Mucosa of gallbladder (tissue), 1 donor: ENCODE measurements around the gene CX3CL1. TPM values are rescaled to one million over a fixed set of nuclear protein-coding genes. Genes with fewer than 3 reads are reported as not detected.

Source experiments
- DNase-seq: peaks from one replicate; pipeline ENCODE4 v3.0.0-alpha.2; 2020; ENCODE audit warnings: low spot score
- total RNA-seq: library from RNA; stranded (reverse); gene quantifications from one replicate; pipeline ENCODE4 v1.2.1, GENCODE V29; 2021
- donor health status: DM: no; HTN: no; CAD: no.

The CX3CL1 gene
- total RNA-seq, 1 donor from 2014 or later: 19.7 TPM

DNA sequence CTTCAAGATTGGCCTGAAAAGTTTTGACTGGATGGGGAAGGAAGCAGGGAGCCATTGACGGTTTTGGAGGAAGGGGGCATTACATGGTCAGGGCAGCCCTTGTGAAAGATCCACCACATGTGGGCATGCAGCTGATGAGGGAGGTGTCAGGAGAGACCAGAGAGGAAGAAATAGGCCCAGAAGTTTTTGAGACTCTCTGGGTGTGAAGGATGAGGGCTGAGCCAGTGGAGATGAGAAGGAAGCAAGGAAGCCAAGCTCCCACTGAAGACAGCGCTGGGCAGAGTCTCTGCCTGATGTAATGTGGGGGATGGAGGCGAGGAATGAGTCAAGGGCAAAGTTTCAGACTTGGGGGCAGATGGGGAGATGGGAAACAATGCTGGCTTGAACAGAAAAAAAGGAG is 32.8 kb downstream of the CX3CL1 start:
- DNase-seq: no peak

DNA sequence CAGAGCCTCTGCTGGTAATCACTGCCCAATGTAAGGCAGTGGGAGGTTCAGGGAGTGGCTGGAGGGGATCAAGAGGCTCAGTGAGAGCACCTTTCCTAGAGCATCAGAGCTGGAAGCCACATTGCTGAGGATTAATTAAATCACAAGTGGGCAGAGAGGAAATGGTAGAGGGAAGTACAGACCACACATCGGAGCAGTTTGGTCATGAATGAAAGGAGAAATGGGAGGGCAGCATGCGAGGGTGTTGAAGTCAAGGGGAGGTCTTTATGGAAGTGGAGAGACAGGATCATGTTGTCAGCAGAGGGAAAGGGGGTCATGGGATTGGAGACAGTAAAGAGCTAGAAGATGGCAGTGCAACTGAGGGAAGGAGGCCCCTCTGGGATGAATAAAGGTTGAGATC is 34.6 kb downstream of the CX3CL1 start:
- no peak for DNase-seq

DNA sequence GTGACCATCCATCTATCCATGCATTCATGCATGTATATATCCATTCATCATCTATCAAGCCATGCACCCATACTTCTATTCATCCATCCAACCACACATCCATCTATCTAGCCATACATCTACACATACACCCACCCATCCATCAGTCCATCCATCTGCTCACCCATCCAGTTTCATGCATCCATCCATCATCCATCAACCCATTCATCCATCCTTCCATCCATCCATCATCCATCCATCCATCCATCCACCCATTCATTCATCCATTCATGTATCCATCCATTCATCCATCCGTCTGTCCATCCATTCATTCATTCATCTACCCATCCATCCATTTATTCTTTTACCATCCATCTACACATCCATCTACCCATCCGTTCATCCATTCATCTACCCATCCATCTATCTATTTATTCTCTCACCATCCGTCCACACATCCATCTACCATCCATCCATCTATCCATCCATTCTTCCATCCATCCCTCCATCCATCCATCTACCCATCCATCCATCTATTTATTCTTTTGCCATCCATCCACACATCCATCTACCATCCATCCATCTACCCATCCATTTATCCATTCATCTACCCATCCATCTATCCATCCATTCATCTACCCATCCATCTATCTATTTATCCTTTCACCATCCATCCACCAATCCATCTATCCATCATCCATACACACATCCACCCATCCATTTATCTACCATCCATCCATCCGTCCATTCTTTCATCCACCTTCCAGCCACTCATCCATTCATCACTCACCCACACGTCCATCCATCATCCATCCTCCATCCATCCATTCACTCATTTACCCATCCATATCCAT is 35.4 kb downstream of the CX3CL1 start:
- DNase-seq: no peak

DNA sequence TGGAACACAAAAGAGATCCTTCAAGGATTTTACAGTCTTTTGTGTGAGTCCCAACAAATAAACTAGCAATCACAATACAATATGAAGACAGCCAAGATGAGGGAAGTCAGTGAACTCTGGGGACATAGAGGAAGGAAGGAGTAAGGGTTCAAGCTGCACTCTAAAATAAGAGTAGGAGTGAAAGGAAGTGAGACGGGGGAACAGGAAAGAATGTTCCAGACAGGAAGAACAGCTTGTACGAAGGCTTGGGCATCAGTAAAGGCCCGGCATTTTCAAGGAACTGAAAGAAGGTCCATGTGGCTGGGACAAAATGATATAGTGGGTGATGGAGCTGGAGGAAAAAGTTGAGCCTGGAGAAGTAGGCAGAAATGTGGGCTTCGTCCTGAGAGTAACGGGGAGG is 36.8 kb downstream of the CX3CL1 start:
- no peak for DNase-seq

DNA sequence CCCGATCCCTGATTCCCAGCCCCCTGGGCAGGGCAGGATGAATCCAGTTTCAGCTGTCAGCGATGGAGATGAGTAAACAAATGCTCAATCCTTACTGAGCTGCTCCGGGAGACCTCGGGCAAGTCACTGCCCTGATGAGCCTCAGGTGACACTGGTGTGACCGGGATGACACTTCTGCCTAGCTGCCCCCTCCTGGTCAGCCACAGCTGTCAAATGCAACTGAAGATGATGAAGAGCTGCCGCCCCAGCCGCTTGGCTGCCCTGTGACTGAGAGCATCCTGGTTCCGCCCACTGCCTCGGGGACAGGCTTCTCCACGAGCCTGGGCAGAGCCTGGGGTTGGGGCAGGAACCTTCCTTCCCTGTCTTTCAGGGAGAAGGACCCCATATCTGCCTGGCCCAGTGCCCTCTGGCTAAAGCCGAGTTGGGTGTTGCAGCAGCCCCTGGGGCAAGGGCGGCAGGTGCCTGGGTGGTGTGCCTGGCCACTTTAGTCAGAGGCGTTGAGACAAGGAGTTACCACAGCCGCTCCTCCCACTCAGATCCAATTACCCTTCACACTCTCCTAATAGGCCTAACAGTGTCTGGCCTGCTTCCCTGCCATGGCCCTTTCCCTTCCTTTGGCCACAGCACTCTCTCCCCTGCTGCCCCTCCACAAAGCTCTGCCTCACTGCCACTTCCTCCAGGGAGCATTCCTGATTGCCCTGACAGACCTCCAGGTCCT is 37.7 kb downstream of the CX3CL1 start:
- DNase-seq: no peak

DNA sequence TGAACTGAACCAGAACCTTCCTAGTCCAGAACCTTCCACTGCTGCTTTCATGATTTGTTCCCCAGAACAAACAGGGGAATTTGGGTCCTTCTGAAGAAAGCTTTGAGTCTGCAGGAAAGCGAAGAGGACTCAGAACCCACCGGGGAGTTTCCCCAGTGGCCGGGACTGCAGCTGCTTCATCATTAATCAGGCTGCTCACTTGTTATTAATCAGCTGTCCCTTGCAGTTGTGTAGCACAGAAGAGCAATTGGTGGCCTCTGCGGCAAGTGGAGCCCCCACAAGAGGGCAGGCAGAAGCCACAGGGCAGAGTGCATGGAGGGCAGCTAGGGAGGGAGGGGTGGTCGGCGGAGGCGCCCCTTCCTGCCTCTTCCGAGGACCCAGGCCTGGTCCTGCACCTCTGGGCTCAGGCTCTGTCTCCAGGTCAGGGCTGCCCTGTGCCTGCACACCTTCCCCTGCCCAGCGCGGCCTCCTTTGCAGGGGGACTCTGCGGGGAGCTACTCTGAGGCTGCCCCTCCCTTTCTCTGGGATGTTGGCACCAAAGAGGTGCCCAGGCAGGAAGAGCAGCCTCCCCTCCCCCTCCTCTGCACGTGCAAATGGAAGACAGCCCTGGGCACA is 39.2 kb downstream of the CX3CL1 start:
- DNase-seq: no peak

DNA sequence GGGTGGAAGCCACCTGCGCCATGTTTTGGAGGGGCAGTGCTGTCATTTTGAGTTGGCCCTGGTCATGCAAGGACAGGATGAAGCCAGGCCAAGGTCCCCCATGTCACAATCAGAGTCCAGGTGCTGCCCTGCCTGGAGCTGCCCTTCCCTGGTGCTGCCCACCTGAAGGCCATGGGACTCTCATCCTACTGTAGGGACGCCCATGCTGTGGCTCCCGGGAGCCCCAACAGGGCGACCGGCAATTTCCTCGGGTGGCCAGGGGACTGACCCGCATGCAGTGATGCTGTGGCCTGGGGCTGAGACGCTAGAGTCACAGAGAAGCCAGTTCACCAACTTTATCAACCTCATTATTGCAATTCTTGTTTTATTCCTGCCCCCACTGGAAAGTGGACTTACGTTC is 40.3 kb downstream of the CX3CL1 start:
- DNase-seq: no peak

DNA sequence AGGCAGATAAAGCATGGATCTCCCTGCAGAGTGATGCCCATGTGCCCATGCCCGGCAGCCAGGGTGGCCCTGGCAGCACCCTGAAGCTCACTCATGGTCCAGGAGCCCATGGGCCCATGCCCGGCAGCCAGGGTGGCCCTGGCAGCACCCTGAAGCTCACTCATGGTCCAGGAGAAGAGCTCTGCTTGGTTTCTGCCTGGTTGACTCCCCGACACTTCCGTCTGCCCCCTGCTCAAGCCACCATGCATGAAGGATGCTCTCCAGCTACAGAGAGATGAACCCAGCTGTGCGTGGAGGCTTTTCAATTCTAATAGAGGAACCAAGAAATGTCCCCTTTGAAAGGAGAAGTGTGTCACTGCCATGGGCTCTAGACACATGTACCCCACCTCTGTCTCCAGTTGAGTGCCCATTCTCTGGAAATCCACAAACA is 41.0 kb downstream of the CX3CL1 start:
- DNase-seq: no peak

DNA sequence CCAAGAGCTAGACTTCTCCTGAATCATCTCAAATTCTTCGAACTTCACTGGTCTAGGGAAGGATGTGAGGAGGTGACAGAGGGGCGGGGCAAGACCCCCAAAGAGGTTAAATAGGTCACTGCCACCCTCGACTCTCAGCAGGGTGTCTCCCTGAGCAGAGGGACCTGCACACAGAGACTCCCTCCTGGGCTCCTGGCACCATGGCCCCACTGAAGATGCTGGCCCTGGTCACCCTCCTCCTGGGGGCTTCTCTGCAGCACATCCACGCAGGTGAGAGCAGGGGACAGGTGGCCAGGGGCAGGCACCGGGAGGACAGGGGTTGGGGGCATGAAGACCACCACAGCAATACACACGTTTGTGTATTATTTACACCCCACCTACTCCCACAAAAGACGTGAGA is 41.4 kb downstream of the CX3CL1 start:
- DNase-seq: no peak

DNA sequence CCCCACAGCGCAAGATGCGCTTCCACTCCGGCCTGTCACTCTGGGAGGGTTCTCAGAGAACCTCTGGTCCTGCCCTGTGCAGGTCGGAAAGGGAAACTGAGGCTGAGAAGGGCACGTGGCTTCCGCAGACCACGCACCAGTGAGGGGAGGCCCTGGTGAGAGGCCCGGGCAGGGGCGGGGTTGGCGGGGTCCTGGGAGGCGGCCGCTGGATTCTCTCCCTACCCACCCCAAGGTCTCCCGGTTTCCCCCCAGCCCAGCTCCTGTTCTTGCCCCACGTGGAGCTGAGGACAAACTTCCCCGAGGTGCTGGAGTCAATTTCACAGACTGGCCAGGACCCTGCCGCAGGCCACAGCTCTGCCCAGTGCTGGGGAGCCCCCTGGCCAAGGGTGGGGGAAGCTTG is 43.8 kb downstream of the CX3CL1 start:
- DNase-seq: no peak

DNA sequence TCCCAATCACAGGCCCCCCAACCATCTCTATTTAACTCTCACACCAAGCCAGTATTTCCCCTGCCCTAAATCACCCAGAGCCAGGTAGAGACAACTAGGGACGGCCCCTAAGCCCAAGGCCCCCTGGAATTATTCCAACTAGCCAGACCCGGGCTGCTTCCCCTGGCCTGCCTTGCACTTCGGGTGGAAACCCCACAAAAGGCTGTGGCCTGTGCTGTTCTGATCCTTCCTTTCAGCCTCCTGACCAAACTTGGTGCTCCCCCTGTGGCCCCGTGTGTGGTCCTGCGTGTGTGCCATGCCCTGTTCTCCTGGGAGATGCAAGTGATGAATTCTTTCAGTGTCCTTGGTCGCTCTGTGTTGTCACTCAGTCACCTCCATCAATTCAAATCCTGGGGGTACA is 47.2 kb downstream of the CX3CL1 start:
- DNase-seq: no peak

DNA sequence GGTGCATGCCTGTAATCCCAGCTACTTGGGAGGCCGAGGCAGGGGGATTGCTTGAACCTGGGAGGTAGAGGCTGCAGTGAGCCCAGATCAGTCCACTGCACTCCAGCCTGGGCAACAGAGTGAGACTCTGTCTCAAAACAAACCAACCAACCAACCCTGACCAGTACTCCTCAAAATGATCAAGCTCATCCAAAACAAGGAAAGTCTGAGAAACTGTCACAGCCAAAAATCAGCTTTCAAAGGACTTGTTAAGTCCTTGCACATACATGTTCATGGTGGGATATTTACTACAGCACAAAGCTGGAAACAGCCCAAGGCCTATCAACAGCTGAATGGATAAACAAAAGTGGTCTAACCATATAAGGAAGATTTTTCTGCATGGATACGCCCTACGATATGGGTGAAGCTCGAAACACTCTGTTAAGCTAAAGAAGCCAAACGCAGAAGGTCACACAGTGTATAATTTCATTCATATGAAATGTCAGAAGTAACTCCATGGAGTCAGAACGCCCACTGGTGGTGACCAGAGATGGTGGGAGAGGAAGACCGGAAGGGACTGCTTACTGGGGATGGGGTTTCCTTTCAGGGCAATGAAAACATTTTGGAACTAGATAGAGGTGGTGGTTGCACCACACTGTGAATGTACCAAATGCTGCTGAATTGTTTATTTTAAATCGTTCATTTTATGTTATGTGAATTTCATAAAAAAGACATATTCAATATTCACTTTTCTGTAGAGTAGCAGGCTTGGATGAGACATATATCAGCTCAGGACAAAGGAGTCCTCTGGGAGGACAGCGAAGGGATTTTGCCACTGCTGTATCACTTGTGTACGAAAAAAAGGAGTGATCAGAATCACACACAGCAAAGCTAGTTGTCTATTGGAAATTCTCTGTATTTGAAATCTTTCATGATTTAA is 50.0 kb downstream of the CX3CL1 start:
- peak; percentile 50 for DNase-seq

DNA sequence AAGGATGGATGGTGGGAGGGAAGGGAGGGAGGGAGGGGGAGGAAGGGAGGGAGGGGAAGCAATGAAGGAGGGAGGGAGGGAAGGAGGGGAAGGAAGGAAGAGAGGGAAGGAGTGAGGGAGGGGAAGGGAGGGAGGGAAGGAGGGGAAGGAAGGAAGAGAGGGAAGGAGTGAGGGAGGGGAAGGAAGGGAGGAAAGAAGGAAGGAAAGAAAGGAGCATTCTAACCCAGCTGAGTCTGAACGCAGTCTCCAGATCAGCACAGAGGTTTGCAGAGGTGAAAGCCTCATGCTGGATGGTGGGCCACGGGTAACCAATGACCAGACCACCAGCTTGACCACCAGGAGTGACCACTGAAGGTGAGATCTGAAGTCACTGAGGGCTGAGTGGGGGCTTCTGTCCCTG is 50.9 kb downstream of the CX3CL1 start:
- DNase-seq: no peak

DNA sequence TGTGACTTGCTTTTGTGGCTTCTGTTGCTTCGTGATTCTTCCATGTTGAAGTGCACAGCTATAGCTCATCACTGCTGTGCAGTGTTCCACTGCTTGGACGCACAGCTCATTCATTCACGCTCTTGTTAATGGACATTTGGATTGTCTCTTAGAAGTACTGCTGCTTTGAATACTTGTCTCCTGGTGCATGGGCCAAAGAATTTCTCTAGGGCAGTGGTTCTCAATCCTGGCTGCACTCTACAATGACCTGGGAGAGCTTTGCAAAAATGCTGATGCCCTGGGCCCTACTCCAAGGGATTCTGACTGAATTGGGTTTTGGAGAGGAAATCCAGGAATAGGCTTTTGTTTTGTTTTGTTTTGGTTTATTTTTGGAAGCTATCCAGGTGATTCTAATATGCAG is 52.3 kb downstream of the CX3CL1 start:
- no peak for DNase-seq

DNA sequence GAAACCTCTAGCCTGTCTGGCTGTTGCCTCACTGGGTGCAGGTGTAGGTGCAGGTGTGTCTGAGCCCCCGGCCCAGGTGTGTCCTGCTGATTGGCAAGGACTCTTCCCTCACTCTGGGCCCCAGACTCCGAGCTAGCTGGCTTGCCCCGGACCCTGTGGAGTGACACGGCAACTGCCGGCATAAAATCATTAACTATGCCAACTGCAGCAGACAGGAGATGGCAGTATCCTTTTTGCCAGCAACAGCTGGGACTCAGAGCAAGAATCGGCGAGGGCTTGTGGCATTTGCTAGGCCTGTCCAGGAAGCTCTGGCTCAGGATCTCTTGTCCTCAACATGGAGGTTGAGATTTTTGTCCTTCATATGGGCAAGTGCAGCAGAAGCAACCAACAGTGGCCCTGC is 54.1 kb downstream of the CX3CL1 start:
- DNase-seq: no peak

DNA sequence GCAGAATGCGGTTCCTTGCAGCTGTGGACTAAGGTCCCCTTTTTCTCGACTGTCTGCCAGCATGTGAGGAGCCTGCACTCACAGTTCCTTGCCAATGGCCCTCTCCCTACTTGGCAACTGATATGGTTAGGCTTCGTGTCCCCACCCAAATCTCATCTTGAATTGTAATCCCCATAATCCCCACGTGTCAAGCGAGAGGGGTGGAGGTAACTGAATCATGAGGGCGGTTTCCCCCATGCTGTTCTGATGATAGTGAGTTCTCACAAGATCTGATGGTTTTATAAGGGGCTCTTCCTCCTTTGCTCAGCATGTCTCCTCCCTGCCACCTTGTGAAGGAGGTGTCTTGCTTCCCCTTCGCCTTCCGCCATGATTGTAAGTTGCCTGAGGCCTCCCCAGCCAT is 55.0 kb downstream of the CX3CL1 start:
- DNase-seq: no peak

DNA sequence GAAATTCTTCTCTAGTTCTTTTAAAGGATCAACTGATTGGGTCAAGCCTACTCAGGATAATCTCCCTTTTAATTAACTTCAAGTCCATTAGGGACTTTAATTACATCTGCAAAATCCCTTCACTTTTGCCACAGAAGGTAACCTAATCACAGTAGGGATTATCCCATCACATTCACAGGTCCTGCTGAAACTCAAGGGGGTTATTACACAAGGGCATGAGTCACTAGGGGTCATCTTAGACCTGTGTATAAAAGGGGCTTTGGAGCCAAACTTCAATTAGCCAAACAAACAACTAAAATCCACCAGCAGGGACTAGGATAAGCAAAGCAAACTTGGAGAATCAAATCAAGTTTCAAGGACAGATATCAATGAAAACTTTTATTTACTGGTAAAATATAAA is 55.5 kb downstream of the CX3CL1 start:
- DNase-seq: no peak

DNA sequence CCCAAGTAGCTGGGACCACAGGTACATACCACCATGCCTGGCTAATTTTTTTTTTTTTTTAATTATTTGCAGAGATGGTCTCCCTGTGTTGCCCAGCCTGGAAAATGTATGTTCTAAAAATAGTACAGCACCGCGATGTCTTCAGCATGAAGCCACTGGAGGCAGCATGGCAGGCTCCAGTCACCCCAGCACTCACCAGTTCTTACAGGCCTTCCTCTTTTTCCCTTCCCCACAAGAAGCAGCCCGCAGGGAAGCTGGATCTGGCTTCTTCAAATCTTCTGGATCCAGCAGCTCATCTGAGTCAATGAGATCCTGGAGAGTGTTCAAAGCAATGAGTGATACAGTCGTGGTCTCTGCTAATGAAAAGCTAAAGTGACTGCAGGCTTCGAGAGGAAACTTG is 58.7 kb downstream of the CX3CL1 start:
- no peak for DNase-seq

DNA sequence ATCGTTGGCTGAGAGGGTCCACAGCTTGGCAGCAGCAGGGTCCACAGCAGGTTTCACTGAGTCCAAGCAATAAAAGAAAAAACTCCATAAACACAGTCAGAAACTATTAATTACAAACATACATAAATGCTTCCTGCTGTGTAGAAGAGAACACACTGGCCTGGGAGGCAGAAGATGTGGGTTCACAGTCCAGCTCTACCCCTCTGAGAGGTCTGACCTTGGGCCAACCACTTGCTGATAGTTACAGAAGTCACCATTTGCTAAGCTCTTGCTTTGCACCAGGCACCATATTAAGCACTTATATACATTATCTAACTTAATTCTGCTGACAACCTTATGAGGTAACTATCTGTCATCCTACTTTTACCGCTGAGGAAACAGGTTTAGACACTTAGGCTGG is 60.2 kb downstream of the CX3CL1 start:
- DNase-seq: peak; percentile 44

DNA sequence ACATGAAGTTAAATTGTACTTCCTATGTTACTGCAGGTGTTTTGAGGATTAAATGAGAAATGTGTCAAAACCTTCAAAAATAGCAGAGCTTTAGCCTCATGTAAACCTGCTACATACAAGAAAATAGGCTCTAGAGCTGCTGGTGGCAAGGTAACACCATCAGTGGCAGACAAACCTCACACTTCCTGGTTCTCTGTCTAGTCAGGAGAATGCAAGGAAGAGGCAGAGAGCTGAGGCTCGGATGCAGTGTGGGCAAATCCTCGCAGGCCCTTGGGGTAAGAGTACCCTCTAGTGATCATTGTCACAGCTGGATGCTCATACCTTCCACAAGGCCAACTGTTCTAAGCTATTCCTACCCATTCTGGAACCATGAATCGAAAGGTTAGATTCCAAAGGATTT is 60.7 kb downstream of the CX3CL1 start:
- DNase-seq: no peak

DNA sequence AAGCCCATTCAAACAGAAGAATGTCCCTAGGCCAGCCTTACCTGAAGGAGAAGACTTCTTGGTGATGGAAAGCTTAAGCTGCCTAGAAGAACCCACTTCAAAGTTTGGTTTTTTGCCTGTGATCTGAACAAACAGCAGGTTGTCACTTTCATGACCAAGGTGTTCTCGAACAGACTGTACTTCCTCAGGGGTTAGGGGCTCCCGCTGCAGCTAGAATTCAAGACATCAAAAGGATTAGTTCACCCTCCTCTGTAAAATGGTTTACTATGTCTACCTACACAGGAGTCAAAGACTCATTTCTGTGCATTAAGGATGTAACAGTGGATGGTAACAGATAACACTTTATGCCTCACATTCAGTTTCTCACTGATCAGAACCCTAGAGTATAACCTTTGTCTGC is 61.7 kb downstream of the CX3CL1 start:
- DNase-seq: no peak
